HepG2 (cell line): ENCODE measurements around the gene TRIM27. TPM values are rescaled to one million over a fixed set of nuclear protein-coding genes. Genes with fewer than 3 reads are reported as not detected.
A peak's percentile ranks its signal among the peaks of the same experiment; 100 is the strongest.

ENCODE experiments used
- ATF5 ChIP-seq: sonication (generic); formaldehyde crosslinking; IDR thresholded peaks from 2 replicates; pipeline ENCODE4 v1.4.0; 2020; ENCODE audit warnings: mild to moderate bottlenecking, low read depth, missing genetic modification reagents
- GATA4 ChIP-seq: sonication (generic); IDR thresholded peaks from 2 replicates; pipeline ENCODE4 v1.6.1; 2016; ENCODE audit warnings: antibody characterized with exemption, low read depth, borderline replicate concordance
- GLI4 ChIP-seq: sonication (generic); formaldehyde crosslinking; IDR thresholded peaks from 2 replicates; pipeline ENCODE4 v1.5.1; 2020; ENCODE audit warnings: missing genetic modification reagents, mild to moderate bottlenecking, moderate library complexity, borderline replicate concordance
- GPN1 ChIP-seq: sonication (generic); formaldehyde crosslinking; IDR thresholded peaks from 2 replicates; pipeline ENCODE4 v1.5.1; 2020; ENCODE audit warnings: missing genetic modification reagents, borderline replicate concordance
- KDM1A ChIP-seq: IDR thresholded peaks from 2 replicates; pipeline ENCODE4 v1.6.1; 2016; ENCODE audit warnings: missing compliant biosample characterization
- KDM2A ChIP-seq: sonication (generic); formaldehyde crosslinking; IDR thresholded peaks from 2 replicates; pipeline ENCODE4 v1.4.0; 2020; ENCODE audit warnings: low read depth, missing genetic modification reagents, borderline replicate concordance
- MAFK ChIP-seq, 2 experiments: IDR thresholded peaks in 1 of 2; conservative IDR thresholded peaks in 1 of 2; 2 replicates each; pipeline ENCODE4 v1.6.1; 2011; ENCODE audit warnings: improper control_type of control experiment in 2 of 2, low read length in 2 of 2
- MBD4 ChIP-seq: IDR thresholded peaks from 2 replicates; pipeline ENCODE4 v1.6.1; 2012; ENCODE audit warnings: low read length, inconsistent platforms, borderline replicate concordance
- ZNF234 ChIP-seq: sonication (generic); formaldehyde crosslinking; conservative IDR thresholded peaks from 2 replicates; pipeline ENCODE4 v1.5.1; 2020; ENCODE audit warnings: mild to moderate bottlenecking, missing genetic modification reagents
- ZNF264 ChIP-seq: sonication (generic); formaldehyde crosslinking; IDR thresholded peaks from 2 replicates; pipeline ENCODE4 v1.4.0; 2020; ENCODE audit warnings: missing genetic modification reagents
- ZNF326 ChIP-seq: sonication (generic); formaldehyde crosslinking; IDR thresholded peaks from 2 replicates; pipeline ENCODE4 v1.4.0; 2020; ENCODE audit warnings: missing genetic modification reagents, borderline replicate concordance
- ZNF530 ChIP-seq: sonication (generic); formaldehyde crosslinking; IDR thresholded peaks from 2 replicates; pipeline ENCODE4 v1.5.0; 2020; ENCODE audit warnings: low read depth, mild to moderate bottlenecking, missing genetic modification reagents
- ZNF589 ChIP-seq: sonication (generic); formaldehyde crosslinking; conservative IDR thresholded peaks from 2 replicates; pipeline ENCODE4 v1.8.0; 2022; ENCODE audit warnings: mild to moderate bottlenecking, moderate library complexity, missing genetic modification reagents
- ZNF616 ChIP-seq: sonication (generic); formaldehyde crosslinking; IDR thresholded peaks from 2 replicates; pipeline ENCODE4 v1.5.0; 2020; ENCODE audit warnings: low read depth, mild to moderate bottlenecking, missing genetic modification reagents
- ZNF619 ChIP-seq: sonication (generic); formaldehyde crosslinking; IDR thresholded peaks from 2 replicates; pipeline ENCODE4 v1.4.0; 2020; ENCODE audit warnings: mild to moderate bottlenecking, missing genetic modification reagents
- ZNF703 ChIP-seq: sonication (generic); formaldehyde crosslinking; IDR thresholded peaks from 2 replicates; pipeline ENCODE4 v1.5.1; 2020; ENCODE audit warnings: missing genetic modification reagents, mild to moderate bottlenecking, moderate library complexity, borderline replicate concordance
- ZNF790 ChIP-seq: sonication (generic); formaldehyde crosslinking; IDR thresholded peaks from 2 replicates; pipeline ENCODE4 v1.8.0; 2022; ENCODE audit warnings: missing genetic modification reagents, mild to moderate bottlenecking, borderline replicate concordance
- polyA plus RNA-seq, 8 experiments: library from polyadenylated mRNA; depleted of rRNA in 3 of 8; stranded (reverse) in 7 of 8; unstranded in 1 of 8; fragments of >200 nt; fragmentation: Illumina TruSeq in 4 of 8; extraction: Trizol in 4 of 8; gene quantifications; 2 replicates each; pipeline versions ENCODE4 v1.2.1 to v1.2.3, GENCODE V29; 2011 to 2016; ENCODE audit warnings: low read depth in 4 of 8, missing spikeins in 1 of 8, mixed read lengths in 1 of 8; ENCODE audit not compliant: insufficient read depth in 1 of 8
- total RNA-seq, 5 experiments: library from RNA; depleted of rRNA; stranded (reverse); fragments of >200 nt; fragmentation: Illumina TruSeq; extraction: Trizol; gene quantifications; 2 replicates each; pipeline ENCODE4 v1.2.3, GENCODE V29; 2016; ENCODE audit warnings: low read depth in 1 of 5
- TF ChIP-seq, protein P1 (sequence below): sonication (generic); formaldehyde crosslinking; IDR thresholded peaks from 2 replicates; pipeline ENCODE4 v1.4.0; 2020; ENCODE audit warnings: mild to moderate bottlenecking, missing genetic modification reagents
- TF ChIP-seq, protein P2 (sequence below), 2 experiments: fragments of 450-650 bp in 1 of 2; sonication (generic) in 1 of 2; formaldehyde crosslinking in 1 of 2; IDR thresholded peaks; 2 replicates each; pipeline versions ENCODE4 v1.6.1 to v1.8.0; 2016 to 2022; ENCODE audit warnings: antibody characterized with exemption in 1 of 2, mild to moderate bottlenecking in 1 of 2, missing genetic modification reagents in 1 of 2

TRIM27 gene
- total and polyA plus RNA-seq, 2 of the 13 experiments (the other 11 are each of a cell fraction or from before 2014, with no cell fraction given), result 88.6 to 112 TPM

- TF ChIP-seq ATF5 (CRISPR knock-in tag) (no peak), ZNF790 (CRISPR knock-in tag) (no peak), ZNF619 (no peak), GATA4 (no peak), ZNF616 (no peak), ZNF703 (no peak), KDM1A (CRISPR knock-in tag) (0 out of 2 replicates have a peak, but pooled peaks have one; percentile 36), ZNF530 (CRISPR knock-in tag) (no peak), GPN1 (CRISPR knock-in tag) (no peak), MBD4 (no peak; the same call in 1 of the 2 replicates), ZNF234 (CRISPR knock-in tag) (no peak), KDM2A (CRISPR knock-in tag) (peak; percentile 87), ZNF264 (CRISPR knock-in tag) (no peak), GLI4 (CRISPR knock-in tag) (no peak), MAFK (conservative IDR thresholded peaks at IDR 0.05 in 1 of 2, IDR thresholded peaks at IDR 0.05 in 1 of 2; ENCODE audit: low read length in 2 of 2) (no peak), ZNF326 (CRISPR knock-in tag) (no peak), ZNF589 (CRISPR knock-in tag) (no peak)
- TF ChIP-seq, protein P1, sequence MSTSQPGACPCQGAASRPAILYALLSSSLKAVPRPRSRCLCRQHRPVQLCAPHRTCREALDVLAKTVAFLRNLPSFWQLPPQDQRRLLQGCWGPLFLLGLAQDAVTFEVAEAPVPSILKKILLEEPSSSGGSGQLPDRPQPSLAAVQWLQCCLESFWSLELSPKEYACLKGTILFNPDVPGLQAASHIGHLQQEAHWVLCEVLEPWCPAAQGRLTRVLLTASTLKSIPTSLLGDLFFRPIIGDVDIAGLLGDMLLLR (CRISPR knock-in tag), result no peak
- TF ChIP-seq, protein P2, sequence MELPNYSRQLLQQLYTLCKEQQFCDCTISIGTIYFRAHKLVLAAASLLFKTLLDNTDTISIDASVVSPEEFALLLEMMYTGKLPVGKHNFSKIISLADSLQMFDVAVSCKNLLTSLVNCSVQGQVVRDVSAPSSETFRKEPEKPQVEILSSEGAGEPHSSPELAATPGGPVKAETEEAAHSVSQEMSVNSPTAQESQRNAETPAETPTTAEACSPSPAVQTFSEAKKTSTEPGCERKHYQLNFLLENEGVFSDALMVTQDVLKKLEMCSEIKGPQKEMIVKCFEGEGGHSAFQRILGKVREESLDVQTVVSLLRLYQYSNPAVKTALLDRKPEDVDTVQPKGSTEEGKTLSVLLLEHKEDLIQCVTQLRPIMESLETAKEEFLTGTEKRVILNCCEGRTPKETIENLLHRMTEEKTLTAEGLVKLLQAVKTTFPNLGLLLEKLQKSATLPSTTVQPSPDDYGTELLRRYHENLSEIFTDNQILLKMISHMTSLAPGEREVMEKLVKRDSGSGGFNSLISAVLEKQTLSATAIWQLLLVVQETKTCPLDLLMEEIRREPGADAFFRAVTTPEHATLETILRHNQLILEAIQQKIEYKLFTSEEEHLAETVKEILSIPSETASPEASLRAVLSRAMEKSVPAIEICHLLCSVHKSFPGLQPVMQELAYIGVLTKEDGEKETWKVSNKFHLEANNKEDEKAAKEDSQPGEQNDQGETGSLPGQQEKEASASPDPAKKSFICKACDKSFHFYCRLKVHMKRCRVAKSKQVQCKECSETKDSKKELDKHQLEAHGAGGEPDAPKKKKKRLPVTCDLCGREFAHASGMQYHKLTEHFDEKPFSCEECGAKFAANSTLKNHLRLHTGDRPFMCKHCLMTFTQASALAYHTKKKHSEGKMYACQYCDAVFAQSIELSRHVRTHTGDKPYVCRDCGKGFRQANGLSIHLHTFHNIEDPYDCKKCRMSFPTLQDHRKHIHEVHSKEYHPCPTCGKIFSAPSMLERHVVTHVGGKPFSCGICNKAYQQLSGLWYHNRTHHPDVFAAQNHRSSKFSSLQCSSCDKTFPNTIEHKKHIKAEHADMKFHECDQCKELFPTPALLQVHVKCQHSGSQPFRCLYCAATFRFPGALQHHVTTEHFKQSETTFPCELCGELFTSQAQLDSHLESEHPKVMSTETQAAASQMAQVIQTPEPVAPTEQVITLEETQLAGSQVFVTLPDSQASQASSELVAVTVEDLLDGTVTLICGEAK (IDR thresholded peaks at IDR 0.05), result no peak
- TF ChIP-seq, protein P2 (CRISPR knock-in tag; IDR thresholded peaks at IDR 0.05), result no peak; the same call in 1 of the 2 replicates
Measured at GRCh38 chr6:28880894-28881780, 42.6 kb downstream of the TRIM27 start (continued).
